ENCODE measurements around the gene EPHB1.

The EPHB1 gene

DNA sequence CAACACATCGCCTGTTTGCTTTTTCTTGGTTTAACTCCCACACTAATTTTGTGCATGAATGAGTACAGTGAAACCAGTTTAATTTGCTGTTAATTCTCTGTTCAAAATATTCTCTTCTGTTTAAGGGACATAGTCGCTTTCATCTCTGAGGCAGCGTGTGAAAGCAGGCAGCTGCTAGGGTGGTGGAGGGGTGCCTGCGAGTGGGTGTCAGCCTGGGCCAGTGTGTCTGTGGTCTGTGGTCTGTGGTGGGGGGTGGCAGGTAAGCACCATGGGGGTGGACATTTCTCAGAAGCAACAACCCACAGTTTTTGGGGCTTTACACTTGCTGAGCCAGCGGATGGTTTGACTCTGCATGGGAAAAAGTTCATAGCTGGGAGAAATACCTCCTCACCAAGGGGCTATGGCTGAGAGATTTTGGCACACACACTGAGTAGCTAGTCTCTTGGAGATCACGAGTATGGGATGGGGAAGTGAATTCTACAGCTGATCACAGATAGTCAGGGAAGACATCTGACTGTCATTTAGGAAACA, 109.2 kb downstream of the EPHB1 start:
- DNase-seq (ENCODE audit: extremely low read depth, low read depth), result no peak
- TF ChIP-seq, protein P1, sequence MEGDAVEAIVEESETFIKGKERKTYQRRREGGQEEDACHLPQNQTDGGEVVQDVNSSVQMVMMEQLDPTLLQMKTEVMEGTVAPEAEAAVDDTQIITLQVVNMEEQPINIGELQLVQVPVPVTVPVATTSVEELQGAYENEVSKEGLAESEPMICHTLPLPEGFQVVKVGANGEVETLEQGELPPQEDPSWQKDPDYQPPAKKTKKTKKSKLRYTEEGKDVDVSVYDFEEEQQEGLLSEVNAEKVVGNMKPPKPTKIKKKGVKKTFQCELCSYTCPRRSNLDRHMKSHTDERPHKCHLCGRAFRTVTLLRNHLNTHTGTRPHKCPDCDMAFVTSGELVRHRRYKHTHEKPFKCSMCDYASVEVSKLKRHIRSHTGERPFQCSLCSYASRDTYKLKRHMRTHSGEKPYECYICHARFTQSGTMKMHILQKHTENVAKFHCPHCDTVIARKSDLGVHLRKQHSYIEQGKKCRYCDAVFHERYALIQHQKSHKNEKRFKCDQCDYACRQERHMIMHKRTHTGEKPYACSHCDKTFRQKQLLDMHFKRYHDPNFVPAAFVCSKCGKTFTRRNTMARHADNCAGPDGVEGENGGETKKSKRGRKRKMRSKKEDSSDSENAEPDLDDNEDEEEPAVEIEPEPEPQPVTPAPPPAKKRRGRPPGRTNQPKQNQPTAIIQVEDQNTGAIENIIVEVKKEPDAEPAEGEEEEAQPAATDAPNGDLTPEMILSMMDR (IDR thresholded peaks at IDR 0.05; ENCODE audit: low read depth, low read length, missing control alignments), result no peak
- no peak overlapping the region for H3K4me3 ChIP-seq (replicated peaks; ENCODE audit: low read depth, low read length)

DNA sequence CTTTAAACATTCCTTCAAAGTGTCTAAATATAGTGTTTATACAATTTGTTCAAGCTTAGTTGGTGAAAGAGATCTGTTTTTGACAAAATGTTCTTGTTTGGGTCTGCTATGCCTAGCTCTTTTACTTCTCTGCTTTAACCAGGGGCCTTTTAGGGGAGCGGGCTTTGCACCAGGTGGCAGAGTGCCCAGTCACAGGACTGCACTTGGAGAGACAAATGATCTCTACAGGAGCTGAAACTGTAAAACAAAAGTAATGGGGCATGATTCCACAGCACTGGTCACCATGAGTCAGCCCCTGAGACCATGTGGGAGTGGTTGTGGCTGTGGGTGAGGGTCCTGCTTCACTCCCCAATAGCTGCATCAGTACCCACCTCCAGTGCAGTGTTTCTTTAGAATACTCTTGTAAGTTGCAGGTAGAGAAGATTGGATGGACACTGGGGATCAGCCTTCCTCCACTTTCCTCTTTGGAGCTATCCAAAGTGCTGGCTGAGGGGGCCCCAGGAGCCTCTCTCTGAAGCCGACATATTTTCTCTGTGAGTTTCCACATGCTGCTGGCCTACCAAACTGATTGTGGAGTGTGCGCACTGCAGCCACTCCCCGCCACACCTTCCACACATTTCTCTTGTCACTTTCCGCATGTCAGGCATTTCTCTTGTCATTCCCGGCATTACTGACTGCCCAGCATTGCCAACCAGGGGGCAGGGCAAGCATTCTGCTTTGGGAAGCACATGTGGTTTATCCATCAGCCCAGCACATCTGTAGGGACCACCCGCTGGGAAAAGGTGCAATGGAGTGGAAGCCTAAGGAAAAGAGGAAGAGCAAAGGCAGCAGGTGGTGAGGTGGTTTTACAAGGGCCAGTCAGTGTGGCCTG, 110.0 kb downstream of the EPHB1 start:
- no peak overlapping the region for H3K4me3 ChIP-seq (replicated peaks; ENCODE audit: low read depth, low read length)
- DNase-seq (ENCODE audit: extremely low read depth, low read depth), result no peak
- TF ChIP-seq, protein P1 (IDR thresholded peaks at IDR 0.05; ENCODE audit: low read depth, low read length, missing control alignments), result no peak

DNA sequence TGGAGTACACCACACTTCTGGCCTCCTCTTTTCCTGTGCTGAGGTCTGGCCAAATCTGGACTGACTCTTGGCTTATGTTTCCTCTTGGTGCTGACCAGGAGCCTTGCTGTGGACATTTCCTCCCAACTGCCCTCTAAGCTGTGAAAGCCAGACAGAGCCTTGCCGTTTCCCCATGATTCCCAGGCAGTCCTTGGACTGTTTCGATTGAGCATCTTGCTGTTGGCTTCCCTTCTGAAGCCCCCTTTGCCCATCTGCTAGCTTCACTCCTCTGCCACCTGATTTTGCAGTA, 110.5 kb downstream of the EPHB1 start:
- H3K4me3 ChIP-seq (replicated peaks; ENCODE audit: low read depth, low read length), result no peak overlapping the region
- TF ChIP-seq, protein P1 (IDR thresholded peaks at IDR 0.05; ENCODE audit: low read depth, low read length, missing control alignments), result no peak
- no peak for DNase-seq (ENCODE audit: extremely low read depth, low read depth)

DNA sequence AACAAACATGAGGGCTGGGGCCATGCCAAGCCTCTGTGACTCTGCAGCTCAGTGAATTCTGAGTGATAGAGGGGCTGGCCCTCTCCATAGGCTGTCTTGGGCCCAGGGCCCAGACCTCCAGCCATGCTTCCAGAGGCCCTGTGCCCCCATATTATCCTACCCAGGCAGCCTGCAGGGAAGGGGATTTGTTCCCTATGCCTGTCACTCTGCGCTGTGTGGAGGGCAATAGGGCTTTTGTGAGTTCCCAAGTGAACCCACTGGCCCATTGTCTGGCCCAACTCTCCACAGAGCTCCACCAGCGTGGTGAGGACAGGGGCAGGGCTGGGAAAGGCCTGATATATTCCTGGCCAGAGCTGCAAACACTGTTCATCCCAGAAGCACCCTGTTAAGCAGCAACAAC, 113.2 kb downstream of the EPHB1 start:
- DNase-seq (ENCODE audit: extremely low read depth, low read depth), result no peak
- TF ChIP-seq, protein P1 (IDR thresholded peaks at IDR 0.05; ENCODE audit: low read depth, low read length, missing control alignments), result no peak
- H3K4me3 ChIP-seq (replicated peaks; ENCODE audit: low read depth, low read length), result no peak overlapping the region

DNA sequence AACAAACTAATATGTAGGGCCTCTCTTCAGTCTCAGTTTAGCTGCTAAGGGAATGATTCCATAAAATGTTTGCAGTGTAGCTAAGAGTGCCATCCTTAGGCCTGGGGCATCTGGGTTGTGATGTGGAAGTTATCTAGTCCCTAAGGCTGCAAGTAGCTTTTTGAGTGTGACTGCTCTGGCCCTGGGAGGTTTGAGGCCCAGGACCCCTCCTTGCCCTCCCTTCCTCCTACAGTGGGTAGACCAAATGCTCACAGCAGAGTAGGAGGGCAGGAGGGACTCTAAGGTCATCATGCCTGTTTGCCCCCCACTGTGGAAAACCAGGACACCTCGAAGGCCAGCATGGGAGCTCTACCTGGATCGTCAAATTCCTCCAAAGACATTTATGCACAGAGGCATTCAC, 115.0 kb downstream of the EPHB1 start:
- H3K4me3 ChIP-seq (replicated peaks; ENCODE audit: low read depth, low read length), result no peak overlapping the region
- TF ChIP-seq, protein P1 (IDR thresholded peaks at IDR 0.05; ENCODE audit: low read depth, low read length, missing control alignments), result no peak
- DNase-seq (ENCODE audit: extremely low read depth, low read depth), result no peak

DNA sequence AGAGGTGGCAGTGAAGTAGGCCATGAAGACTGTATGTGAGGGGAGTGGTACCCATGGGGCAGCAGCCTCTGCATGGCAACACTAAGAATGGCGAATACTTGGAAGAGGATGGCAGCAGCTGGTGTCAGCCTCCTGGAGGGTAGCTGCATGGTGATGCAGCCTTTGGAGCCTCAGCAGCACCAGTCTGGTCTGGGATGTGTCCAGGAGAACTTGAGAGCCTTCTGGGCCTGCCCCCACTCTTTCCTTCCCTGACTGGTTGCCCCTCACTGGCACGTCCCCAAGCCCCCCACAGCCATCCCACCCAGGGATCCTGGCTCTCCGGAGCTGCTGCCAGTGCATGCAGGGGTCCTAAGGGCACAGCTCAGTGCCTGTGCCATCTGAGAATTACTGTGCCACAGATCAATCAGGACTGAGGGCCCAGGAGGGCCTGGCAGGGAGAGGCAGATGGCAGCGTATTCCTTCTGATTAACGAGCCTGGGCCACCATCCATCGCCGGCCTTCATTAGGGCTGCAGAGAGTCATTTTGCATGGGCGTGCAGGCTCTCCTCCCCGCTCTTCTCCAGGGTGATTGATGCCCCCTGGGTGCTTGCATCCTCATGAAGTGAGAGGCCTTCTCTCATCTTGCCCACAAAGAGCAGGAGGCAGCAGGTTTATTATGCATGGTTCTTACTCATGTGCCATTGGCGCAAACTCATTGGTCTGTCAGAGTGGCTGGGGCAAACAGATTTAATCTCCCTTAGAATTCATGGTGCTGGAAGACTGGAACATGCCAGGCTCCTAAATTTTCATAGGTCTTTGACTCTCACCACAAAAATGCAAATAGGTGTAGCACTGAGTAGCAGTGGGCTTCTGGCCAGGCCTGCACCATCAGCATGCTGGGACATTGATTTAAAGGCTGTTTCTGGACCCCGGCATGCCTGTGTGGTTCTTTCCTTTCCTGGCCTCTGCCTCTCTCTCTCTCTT, 116.8 kb downstream of the EPHB1 start:
- no peak overlapping the region for H3K4me3 ChIP-seq (replicated peaks; ENCODE audit: low read depth, low read length)
- no peak for DNase-seq (ENCODE audit: extremely low read depth, low read depth)
- TF ChIP-seq, protein P1 (IDR thresholded peaks at IDR 0.05; ENCODE audit: low read depth, low read length, missing control alignments), result no peak
